Heart left ventricle (tissue), 13 donors: ENCODE measurements around the gene NACAD.

Source experiments
- POLR2A ChIP-seq, 2 donors: fragments of 450-650 bp; IDR thresholded peaks; one replicate each; pipeline ENCODE4 v1.6.1; 2017; ENCODE audit warnings: antibody characterized with exemption in 2 of 2, mild to moderate bottlenecking in 2 of 2, moderate library complexity in 2 of 2
- TF ChIP-seq, protein P1 (sequence below), 12 donors: fragments of 200-600 bp; sonication (generic) in 4 of 12; IDR thresholded peaks; one replicate each; pipeline versions ENCODE4 v1.5.0 to v1.8.0; 2018 to 2022; ENCODE audit warnings: antibody characterized with exemption in 12 of 12, mild to moderate bottlenecking in 5 of 12
- donor health status: ischemic (EF 13 %, LVEDD 7.1; RV severe dilation, severe dysfunction).
- donor health status: DM: no; HTN: yes; CAD: no.
- donor health status: DM: no; HTN: no; CAD: no.
- donor health status: ischemic (EF 25% LVEDD 6.9; RV normal size, moderate dysfunction).
- donor health status: ischemic (EF 25% LVEDD 5.7; RV mildly dilated, moderate dysfunction).
- donor health status: ischemic (EF 35%, LVEDD 5.7; RV mildly dilated, moderate dysfunction).
- donor health status: nonischemic (EF 11% LVEDD 7.7; RV severe dilation, severe dysfunction).
- donor health status: DM: yes; HTN: yes; CAD: no.
- donor health status: PGD.
- donor health status: ischemic (EF 29% LVEDD 5.4; RV normal size, mild dysfunction).
- donor health status: nonischemic (EF 23%, LVEDD 6.1; RV moderate dilation, normal function).

DNA sequence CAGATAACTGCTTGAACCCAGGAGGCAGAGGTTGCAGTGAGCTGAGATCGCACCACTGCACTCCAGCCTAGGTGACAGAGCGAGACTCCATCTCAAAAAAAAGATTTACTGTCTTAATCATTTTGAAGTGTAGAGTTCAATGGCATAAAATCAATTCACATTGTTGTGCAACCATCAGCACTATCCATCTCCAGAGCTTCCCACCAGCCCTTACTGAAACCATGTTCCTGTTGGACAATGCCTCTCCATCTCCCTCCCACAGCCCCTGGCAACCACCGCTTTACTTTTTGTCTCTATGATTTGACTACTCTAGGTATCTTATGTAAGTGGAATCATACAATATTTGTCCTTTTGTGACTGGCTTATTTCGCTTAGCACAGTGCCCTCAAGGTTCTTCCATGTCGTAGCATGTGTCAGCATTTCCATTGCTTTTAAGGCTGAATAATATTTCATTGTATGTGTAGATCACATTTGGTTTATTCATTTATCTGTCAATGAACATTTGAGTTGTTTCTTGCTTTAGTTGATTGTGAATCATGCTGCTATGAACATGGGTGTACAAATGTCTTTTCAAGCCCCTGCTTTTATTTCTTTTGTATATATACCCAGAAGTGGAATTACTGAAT, 33.1 kb downstream of the NACAD start:
- TF ChIP-seq, protein P1, sequence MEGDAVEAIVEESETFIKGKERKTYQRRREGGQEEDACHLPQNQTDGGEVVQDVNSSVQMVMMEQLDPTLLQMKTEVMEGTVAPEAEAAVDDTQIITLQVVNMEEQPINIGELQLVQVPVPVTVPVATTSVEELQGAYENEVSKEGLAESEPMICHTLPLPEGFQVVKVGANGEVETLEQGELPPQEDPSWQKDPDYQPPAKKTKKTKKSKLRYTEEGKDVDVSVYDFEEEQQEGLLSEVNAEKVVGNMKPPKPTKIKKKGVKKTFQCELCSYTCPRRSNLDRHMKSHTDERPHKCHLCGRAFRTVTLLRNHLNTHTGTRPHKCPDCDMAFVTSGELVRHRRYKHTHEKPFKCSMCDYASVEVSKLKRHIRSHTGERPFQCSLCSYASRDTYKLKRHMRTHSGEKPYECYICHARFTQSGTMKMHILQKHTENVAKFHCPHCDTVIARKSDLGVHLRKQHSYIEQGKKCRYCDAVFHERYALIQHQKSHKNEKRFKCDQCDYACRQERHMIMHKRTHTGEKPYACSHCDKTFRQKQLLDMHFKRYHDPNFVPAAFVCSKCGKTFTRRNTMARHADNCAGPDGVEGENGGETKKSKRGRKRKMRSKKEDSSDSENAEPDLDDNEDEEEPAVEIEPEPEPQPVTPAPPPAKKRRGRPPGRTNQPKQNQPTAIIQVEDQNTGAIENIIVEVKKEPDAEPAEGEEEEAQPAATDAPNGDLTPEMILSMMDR (IDR thresholded peaks at IDR 0.05): no peak
- TF ChIP-seq POLR2A (IDR thresholded peaks at IDR 0.05): no peak
